Omental fat pad (tissue), 4 donors: ENCODE measurements around the gene HPX. TPM values are rescaled to one million over a fixed set of nuclear protein-coding genes. Genes with fewer than 3 reads are reported as not detected.

Source experiments
- ATAC-seq: fragments of 150-250 bp; one replicate; pipeline ENCODE4 v1.9.1; 2016; ENCODE audit warnings: mild to moderate bottlenecking, moderate library complexity; ENCODE audit not compliant: low FRiP score
- DNase-seq: peaks from one replicate; pipeline ENCODE4 v3.0.0-alpha.2; 2019; ENCODE audit warnings: low spot score
- total RNA-seq, 4 donors: library from RNA; depleted of rRNA; stranded (reverse); fragments of >200 nt; gene quantifications; one replicate each; pipeline ENCODE4 v1.1.0, GENCODE V29; 2016
- TF ChIP-seq, protein P1 (sequence below), 3 donors: fragments of 450-650 bp; IDR thresholded peaks; one replicate each; pipeline ENCODE4 v1.5.1; 2016 to 2017; ENCODE audit warnings: antibody characterized with exemption in 3 of 3, mild to moderate bottlenecking in 3 of 3, moderate library complexity in 2 of 3

HPX gene, protein sequence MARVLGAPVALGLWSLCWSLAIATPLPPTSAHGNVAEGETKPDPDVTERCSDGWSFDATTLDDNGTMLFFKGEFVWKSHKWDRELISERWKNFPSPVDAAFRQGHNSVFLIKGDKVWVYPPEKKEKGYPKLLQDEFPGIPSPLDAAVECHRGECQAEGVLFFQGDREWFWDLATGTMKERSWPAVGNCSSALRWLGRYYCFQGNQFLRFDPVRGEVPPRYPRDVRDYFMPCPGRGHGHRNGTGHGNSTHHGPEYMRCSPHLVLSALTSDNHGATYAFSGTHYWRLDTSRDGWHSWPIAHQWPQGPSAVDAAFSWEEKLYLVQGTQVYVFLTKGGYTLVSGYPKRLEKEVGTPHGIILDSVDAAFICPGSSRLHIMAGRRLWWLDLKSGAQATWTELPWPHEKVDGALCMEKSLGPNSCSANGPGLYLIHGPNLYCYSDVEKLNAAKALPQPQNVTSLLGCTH
- total RNA-seq, result 1 to 10 TPM; 1.7 to 2.5 (median 2.0) TPM

- TF ChIP-seq, protein P1, sequence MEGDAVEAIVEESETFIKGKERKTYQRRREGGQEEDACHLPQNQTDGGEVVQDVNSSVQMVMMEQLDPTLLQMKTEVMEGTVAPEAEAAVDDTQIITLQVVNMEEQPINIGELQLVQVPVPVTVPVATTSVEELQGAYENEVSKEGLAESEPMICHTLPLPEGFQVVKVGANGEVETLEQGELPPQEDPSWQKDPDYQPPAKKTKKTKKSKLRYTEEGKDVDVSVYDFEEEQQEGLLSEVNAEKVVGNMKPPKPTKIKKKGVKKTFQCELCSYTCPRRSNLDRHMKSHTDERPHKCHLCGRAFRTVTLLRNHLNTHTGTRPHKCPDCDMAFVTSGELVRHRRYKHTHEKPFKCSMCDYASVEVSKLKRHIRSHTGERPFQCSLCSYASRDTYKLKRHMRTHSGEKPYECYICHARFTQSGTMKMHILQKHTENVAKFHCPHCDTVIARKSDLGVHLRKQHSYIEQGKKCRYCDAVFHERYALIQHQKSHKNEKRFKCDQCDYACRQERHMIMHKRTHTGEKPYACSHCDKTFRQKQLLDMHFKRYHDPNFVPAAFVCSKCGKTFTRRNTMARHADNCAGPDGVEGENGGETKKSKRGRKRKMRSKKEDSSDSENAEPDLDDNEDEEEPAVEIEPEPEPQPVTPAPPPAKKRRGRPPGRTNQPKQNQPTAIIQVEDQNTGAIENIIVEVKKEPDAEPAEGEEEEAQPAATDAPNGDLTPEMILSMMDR (IDR thresholded peaks at IDR 0.05), result no peak
- DNase-seq, result no peak
Measured at GRCh38 chr11:6440906-6441358, at the start of gene HPX. TSS of gene HPX (minus strand) at chr11:6440987. CDS start at chr11:6440963, 24 bp downstream.

DNA sequence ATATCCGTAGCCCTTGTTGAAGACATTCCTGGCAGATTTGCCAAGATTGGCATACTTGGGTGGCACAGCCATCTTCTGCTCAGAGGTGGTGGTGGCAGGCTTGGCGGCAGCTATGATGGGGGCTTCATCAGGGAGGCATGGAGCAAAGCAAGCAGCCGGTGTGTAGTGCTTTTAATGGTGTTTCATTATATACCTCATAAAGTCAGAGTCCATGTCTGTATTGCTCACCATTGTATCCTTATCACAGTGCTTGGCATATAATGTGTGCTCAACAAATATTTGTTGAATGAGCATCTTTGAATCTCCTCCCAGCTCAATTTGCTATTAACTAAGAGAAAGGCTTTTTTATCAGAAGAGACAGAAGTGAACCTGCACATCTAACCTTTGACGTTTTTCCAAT lies 48.5 kb upstream of the HPX start:
- no peak for ATAC-seq
- TF ChIP-seq, protein P1 (IDR thresholded peaks at IDR 0.05), result no peak
- DNase-seq, result no peak

More at GRCh38 chr11:6440906-6441358, at the start of gene HPX:
- ATAC-seq, result no peak

GRCh38 chr11:6488821-6489220 lies 48.0 kb upstream of the HPX start:
- TF ChIP-seq, protein P1 (IDR thresholded peaks at IDR 0.05), result no peak
- no peak for DNase-seq
- ATAC-seq, result no peak

DNA sequence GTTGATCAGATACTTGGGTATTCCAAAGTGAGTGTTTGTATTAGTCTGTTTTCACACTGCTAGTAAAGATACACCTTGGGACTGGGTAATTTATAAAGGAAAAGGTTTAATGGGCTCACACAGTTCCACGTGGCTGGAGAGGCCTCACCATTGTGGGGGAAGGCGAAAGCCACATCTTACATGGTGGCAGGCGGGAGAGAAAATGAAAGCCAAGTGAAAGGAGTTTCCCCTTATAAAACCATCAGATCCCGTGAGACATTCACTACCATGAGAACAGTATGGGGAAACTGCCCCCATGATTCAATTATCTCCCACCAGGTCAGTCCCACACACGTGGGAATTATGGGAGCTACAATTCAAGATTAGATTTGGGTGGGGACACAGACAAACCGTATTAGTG lies 47.6 kb upstream of the HPX start:
- TF ChIP-seq, protein P1 (IDR thresholded peaks at IDR 0.05), result no peak

GRCh38 chr11:6486938-6487337 lies 46.2 kb upstream of the HPX start:
- TF ChIP-seq, protein P1 (IDR thresholded peaks at IDR 0.05), result no peak
- ATAC-seq (no peak), DNase-seq (no peak)

More for the DNA sequence above, 47.6 kb upstream of the HPX start:
- ATAC-seq (no peak), DNase-seq (no peak)

- ATAC-seq, result no peak
- TF ChIP-seq, protein P1 (IDR thresholded peaks at IDR 0.05), result no peak
- DNase-seq, result no peak
Measured at GRCh38 chr11:6486256-6486655, 45.5 kb upstream of the HPX start.

GRCh38 chr11:6485661-6486060 lies 44.9 kb upstream of the HPX start:
- ATAC-seq, result no peak
- DNase-seq, result no peak
- TF ChIP-seq, protein P1 (IDR thresholded peaks at IDR 0.05), result no peak
